NB4 (cell line): ENCODE data around the gene KLHL26.

Experiments used
- DNase-seq: peaks from one replicate; pipeline ENCODE4 v3.0.0; 2010; ENCODE audit warnings: low read depth
- H3K4me3 ChIP-seq: one replicate; pipeline ENCODE4 v1.5.1; 2011; ENCODE audit warnings: mild to moderate bottlenecking, low read depth, low read length, moderate library complexity
- CTCF ChIP-seq: IDR thresholded peaks from one replicate; pipeline ENCODE4 v1.5.1; 2012; ENCODE audit warnings: low read depth, low read length
- MAX ChIP-seq: IDR thresholded peaks from 2 replicates; pipeline ENCODE4 v1.6.1; 2011; ENCODE audit warnings: low read depth, low read length
- MYC ChIP-seq: IDR thresholded peaks from 2 replicates; pipeline ENCODE4 v1.6.1; 2011; ENCODE audit warnings: low read depth, low read length
- POLR2A ChIP-seq: IDR thresholded peaks from 2 replicates; pipeline ENCODE4 v1.6.1; 2011; ENCODE audit warnings: mild to moderate bottlenecking; ENCODE audit not compliant: insufficient read length; ENCODE audit errors: extremely low read depth

KLHL26 gene

DNA sequence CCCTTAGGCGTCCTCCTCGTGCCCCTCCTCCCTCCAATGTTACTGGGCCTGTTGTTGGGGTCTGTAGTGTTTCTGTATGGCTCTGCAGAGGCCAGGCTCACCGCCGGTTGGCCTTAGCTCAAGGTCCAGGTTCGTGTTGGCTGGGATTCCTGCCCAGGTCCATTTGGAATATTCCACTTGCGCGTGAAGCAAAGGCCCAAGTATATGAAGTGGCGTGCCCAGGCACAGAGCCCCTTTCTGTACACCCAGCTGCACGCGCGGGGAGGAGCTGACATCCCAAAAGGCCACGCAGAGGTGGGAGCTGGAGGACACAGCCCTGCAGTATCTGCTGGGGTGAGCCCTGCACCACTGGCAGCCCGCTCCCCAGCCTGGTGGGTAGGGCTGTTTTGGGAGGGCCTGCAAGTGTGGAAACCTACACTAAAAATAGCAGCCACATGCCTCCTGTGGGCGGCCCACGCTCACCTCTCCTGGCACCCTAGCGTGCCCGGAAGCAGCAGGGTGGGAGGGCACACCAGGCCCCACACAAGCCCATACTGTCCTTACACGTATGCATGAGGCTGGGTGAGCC lies 76.8 kb downstream of the KLHL26 start:
- no peak overlapping the region for H3K4me3 ChIP-seq
- TF ChIP-seq MYC (no peak), MAX (no peak), POLR2A (no peak)
- no peak for DNase-seq

DNA sequence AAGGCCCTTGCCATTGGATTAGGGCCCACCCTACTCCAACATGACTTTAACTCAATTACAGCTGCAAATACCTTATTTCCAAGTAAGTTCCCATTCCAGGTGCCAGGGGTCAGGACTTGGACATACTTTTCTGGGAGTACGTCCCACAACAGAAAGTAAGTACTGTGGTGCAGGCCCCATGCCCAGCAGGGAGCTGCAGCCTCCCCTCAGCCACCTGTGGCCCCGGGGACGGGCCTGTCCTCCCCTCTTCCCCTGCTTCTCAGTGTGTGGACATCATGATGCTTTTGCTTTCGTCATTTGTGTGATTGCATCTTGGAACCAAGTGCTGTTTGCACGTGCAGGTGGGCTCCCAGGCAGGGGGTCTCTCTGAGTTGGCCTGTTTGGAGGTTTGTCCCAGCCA lies 78.6 kb downstream of the KLHL26 start:
- TF ChIP-seq MYC = no peak
- TF ChIP-seq CTCF = no peak
- no peak for TF ChIP-seq POLR2A
- TF ChIP-seq MAX = no peak
- H3K4me3 ChIP-seq = no peak overlapping the region
- no peak for DNase-seq

DNA sequence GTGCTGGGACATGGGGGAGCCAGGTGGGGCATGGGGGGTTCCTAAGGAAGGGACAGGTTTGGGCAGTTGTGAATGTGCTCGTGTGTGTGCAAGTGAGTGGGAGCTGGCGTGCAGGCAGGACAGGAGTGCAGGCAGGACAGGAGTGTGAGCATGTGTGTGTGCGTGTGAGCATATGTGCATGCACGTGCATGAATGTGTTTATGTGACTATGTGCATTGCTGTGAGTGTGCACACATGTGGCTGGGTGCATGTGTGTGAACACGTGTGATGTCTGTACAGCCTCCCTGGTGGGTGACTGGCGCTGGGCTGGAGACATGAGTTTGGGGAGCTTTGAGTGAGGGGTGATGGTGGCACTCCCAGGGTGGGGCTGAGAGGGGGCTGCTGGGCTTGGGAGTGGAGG lies 80.0 kb downstream of the KLHL26 start:
- no peak for DNase-seq
- no peak for TF ChIP-seq MYC
- no peak for TF ChIP-seq MAX
- no peak for TF ChIP-seq POLR2A
- no peak for TF ChIP-seq CTCF
- H3K4me3 ChIP-seq = no peak overlapping the region

- TF ChIP-seq MYC (no peak), MAX (no peak), POLR2A (no peak), CTCF (no peak)
- no peak for DNase-seq
- H3K4me3 ChIP-seq = no peak overlapping the region
Observed at GRCh38 chr19:18717601-18718000, 80.8 kb downstream of the KLHL26 start.

DNA sequence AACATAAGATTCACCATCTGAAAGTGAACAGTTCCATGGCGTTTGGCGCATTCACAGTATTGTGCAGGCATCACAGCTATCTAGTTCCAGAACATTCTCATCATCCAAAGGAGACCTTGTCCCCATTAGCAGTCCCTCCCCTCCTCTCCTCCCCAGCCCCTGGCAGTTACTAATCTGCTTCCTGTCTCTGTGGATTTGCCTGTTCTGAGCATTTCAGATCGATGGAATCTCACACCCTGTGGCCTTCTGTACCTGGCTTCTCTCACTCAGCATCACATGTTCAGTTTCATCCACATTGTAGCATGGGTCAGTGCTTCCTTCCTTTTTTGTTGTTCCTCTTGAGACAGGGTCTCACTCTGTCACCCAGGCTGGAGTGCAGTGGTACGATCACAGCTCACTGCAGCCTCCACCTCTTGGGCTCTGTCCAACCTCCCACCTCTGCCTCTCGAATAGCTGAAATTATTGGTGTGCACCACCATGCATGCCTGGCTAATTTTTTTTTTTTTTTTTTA lies 81.2 kb downstream of the KLHL26 start:
- no peak overlapping the region for H3K4me3 ChIP-seq
- no peak for DNase-seq
- TF ChIP-seq POLR2A (no peak), MYC (no peak), MAX (no peak), CTCF (no peak)

GRCh38 chr19:18718846-18719458 lies 82.1 kb downstream of the KLHL26 start:
- TF ChIP-seq MAX = no peak
- TF ChIP-seq MYC = no peak
- TF ChIP-seq CTCF = no peak
- TF ChIP-seq POLR2A = no peak
- no peak overlapping the region for H3K4me3 ChIP-seq
- DNase-seq = no peak
